ENCODE measurements around the gene DDX5. TPM values are rescaled to one million over a fixed set of nuclear protein-coding genes. Genes with fewer than 3 reads are reported as not detected.

Gene DDX5
- total RNA-seq, 1 experiment from 2014 or later: 869 TPM

- Mint-ChIP-seq H3K9me3 (peaks cover 3 to 4% of the 10 kb centered on the region in 2 experiments; a peak in 3 of 5 replicates), H3K4me3 (peak overlapping the region; percentile 68 to 98), H3K36me3 (ENCODE audit: insufficient read depth in 1 of 3, low read depth in 3 of 3) (peaks cover 66 to 81% (median 78%) of the 10 kb centered on the region in 3 experiments), H3K27ac (peak overlapping the region in 2 of 3 experiments; percentile 84 to 85; a peak in 3 of 7 replicates), H3K4me1 (peaks cover 46 to 60% of the 10 kb centered on the region in 2 experiments), H3K27me3 (ENCODE audit: low read depth) (peaks cover 10% of the 10 kb centered on the region; the same call in 1 of the 2 replicates)
- H2BK20ac ChIP-seq (ENCODE audit: low read depth, low read length, poor library complexity, severe bottlenecking): no peak overlapping the region
- H2AK5ac ChIP-seq (ENCODE audit: insufficient read length, low read length): no peak overlapping the region
- TF ChIP-seq, protein P1, sequence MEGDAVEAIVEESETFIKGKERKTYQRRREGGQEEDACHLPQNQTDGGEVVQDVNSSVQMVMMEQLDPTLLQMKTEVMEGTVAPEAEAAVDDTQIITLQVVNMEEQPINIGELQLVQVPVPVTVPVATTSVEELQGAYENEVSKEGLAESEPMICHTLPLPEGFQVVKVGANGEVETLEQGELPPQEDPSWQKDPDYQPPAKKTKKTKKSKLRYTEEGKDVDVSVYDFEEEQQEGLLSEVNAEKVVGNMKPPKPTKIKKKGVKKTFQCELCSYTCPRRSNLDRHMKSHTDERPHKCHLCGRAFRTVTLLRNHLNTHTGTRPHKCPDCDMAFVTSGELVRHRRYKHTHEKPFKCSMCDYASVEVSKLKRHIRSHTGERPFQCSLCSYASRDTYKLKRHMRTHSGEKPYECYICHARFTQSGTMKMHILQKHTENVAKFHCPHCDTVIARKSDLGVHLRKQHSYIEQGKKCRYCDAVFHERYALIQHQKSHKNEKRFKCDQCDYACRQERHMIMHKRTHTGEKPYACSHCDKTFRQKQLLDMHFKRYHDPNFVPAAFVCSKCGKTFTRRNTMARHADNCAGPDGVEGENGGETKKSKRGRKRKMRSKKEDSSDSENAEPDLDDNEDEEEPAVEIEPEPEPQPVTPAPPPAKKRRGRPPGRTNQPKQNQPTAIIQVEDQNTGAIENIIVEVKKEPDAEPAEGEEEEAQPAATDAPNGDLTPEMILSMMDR (conservative IDR thresholded peaks at IDR 0.05): no peak
- no peak overlapping the region for H3K56ac ChIP-seq (ENCODE audit: insufficient read length, low read depth, low read length)
- H3K79me2 ChIP-seq (ENCODE audit: insufficient read depth, low read length): peaks cover 24% of the 10 kb centered on the region
- H2BK5ac ChIP-seq (ENCODE audit: insufficient read length, low read length): no peak overlapping the region
- H3K27ac ChIP-seq (ENCODE audit: insufficient read length, low read depth, low read length): no peak overlapping the region
- no peak overlapping the region for H3K9ac ChIP-seq (ENCODE audit: extremely low read depth, insufficient read length, low read length)
- no peak overlapping the region for H4K5ac ChIP-seq (ENCODE audit: insufficient read length, low read depth, low read length)
- H3K9me3 ChIP-seq (ENCODE audit: control insufficient read depth, low read depth, low read length): no peaks in the 10 kb centered on the region
- H2AFZ ChIP-seq (ENCODE audit: low read length): no peak overlapping the region
- no peaks in the 10 kb centered on the region for H3K4me1 ChIP-seq (ENCODE audit: insufficient read depth, low read length)
- H2BK12ac ChIP-seq (ENCODE audit: insufficient read length, low read depth, low read length): no peak overlapping the region
- H3K27me3 ChIP-seq (ENCODE audit: insufficient read depth, low read length): no peaks in the 10 kb centered on the region
- H3K14ac ChIP-seq (ENCODE audit: insufficient read depth, low read length): no peak overlapping the region
- DNase-seq: no peak
- H3K4me2 ChIP-seq (ENCODE audit: insufficient read depth, insufficient read length, low read length): no peak overlapping the region
- H3K4ac ChIP-seq (ENCODE audit: low read depth, low read length): no peak overlapping the region
- H3T11ph ChIP-seq (ENCODE audit: low read length): no peak overlapping the region
- no peaks in the 10 kb centered on the region for H4K20me1 ChIP-seq (ENCODE audit: control insufficient read depth, insufficient read depth, insufficient read length)
- no peak overlapping the region for H2BK120ac ChIP-seq (ENCODE audit: low read depth, low read length, poor library complexity, severe bottlenecking)
- no peak overlapping the region for H4K91ac ChIP-seq (ENCODE audit: insufficient read length, low read depth, low read length)
- no peak overlapping the region for H3K18ac ChIP-seq (ENCODE audit: insufficient read length, low read depth, low read length)
- WGBS (ENCODE audit: extremely low coverage, insufficient read length, low lambda C conversion rate): no CpG with 5 or more reads among the region's 5 CpGs
- peaks cover 6% of the 10 kb centered on the region for H3K23me2 ChIP-seq (ENCODE audit: insufficient read length, low read depth, low read length, poor library complexity, severe bottlenecking)
- H3K79me1 ChIP-seq (ENCODE audit: insufficient read depth, low read depth, low read length, poor library complexity, severe bottlenecking): peaks cover 4% of the 10 kb centered on the region
- H2BK15ac ChIP-seq (ENCODE audit: low read depth, low read length): no peak overlapping the region
- H3K23ac ChIP-seq (ENCODE audit: insufficient read length, low read depth, low read length): no peak overlapping the region
- no peak overlapping the region for H4K8ac ChIP-seq (replicated peaks; ENCODE audit: insufficient read length, low read depth, low read length)
Observed at GRCh38 chr17:64503341-64503740, 2.7 kb downstream of the DDX5 start.
